ENCODE measurements around the gene PFDN2.

GRCh38 chr1:161094481-161094880 lies 23.4 kb downstream of the PFDN2 start:
- TF ChIP-seq L3MBTL2 (conservative IDR thresholded peaks at IDR 0.05) (no peak), FOXA1 (IDR thresholded peaks at IDR 0.05) (no peak), FOXM1 (IDR thresholded peaks at IDR 0.05; ENCODE audit: borderline replicate concordance) (no peak), ARNT (IDR thresholded peaks at IDR 0.05) (no peak), PKNOX1 (IDR thresholded peaks at IDR 0.05) (no peak), SP1 (IDR thresholded peaks at IDR 0.05) (no peak), BHLHE40 (IDR thresholded peaks at IDR 0.05; ENCODE audit: borderline replicate concordance) (no peak), NFRKB (IDR thresholded peaks at IDR 0.05) (no peak), CTBP1 (IDR thresholded peaks at IDR 0.05; ENCODE audit: borderline replicate concordance) (no peak), ZNF384 (IDR thresholded peaks at IDR 0.05) (no peak), TARDBP (IDR thresholded peaks at IDR 0.05) (no peak)
